GM12878 (cell line): ENCODE data around the gene BICRA. TPM values are rescaled to one million over a fixed set of nuclear protein-coding genes. Genes with fewer than 3 reads are reported as not detected.

Source experiments
- ASH2L ChIP-seq: fragments of 300-600, 200-600 bp; sonication (generic); IDR thresholded peaks from 2 replicates; pipeline ENCODE4 v1.6.1; 2017; ENCODE audit warnings: low read depth, mild to moderate bottlenecking, borderline replicate concordance
- CEBPB ChIP-seq, 2 experiments: fragments of 150-350 bp in 1 of 2; IDR thresholded peaks; 2 replicates each; pipeline ENCODE4 v1.6.1; 2012 to 2014; ENCODE audit warnings: low read depth in 2 of 2, low read length in 2 of 2, borderline replicate concordance in 1 of 2, inconsistent platforms in 1 of 2
- FOXK2 ChIP-seq: fragments of 450-650 bp; IDR thresholded peaks from 2 replicates; pipeline ENCODE4 v1.6.1; 2017; ENCODE audit warnings: mild to moderate bottlenecking, moderate library complexity
- HDAC2 ChIP-seq: fragments of 200-600 bp; sonication (generic); IDR thresholded peaks from 2 replicates; pipeline ENCODE4 v1.6.1; 2017
- IKZF1 ChIP-seq: fragments of 450-650 bp; conservative IDR thresholded peaks from 2 replicates; pipeline ENCODE4 v1.6.1; 2017; ENCODE audit warnings: antibody characterized with exemption, mild to moderate bottlenecking
- MYC ChIP-seq: IDR thresholded peaks from 2 replicates; pipeline ENCODE4 v1.6.1; 2011; ENCODE audit warnings: mild to moderate bottlenecking, low read length, moderate library complexity, inconsistent platforms; ENCODE audit not compliant: insufficient read depth, insufficient replicate concordance, insufficient read length, severe bottlenecking
- NBN ChIP-seq: fragments of 450-650 bp; IDR thresholded peaks from 2 replicates; pipeline ENCODE4 v1.6.1; 2016
- RAD51 ChIP-seq: fragments of 450-650 bp; IDR thresholded peaks from 2 replicates; pipeline ENCODE4 v1.6.1; 2016; ENCODE audit warnings: moderate library complexity, mild to moderate bottlenecking, inconsistent platforms
- SIN3A ChIP-seq: IDR thresholded peaks from 2 replicates; pipeline ENCODE4 v1.6.1; 2012; ENCODE audit warnings: low read depth, low read length, improper control_type of control experiment
- SMAD5 ChIP-seq: IDR thresholded peaks from 2 replicates; pipeline ENCODE4 v1.6.1; 2016; ENCODE audit warnings: antibody characterized with exemption, low read depth
- SPI1 ChIP-seq: IDR thresholded peaks from 2 replicates; pipeline ENCODE4 v1.6.1; 2011; ENCODE audit warnings: low read depth, mild to moderate bottlenecking, low read length, moderate library complexity, borderline replicate concordance; ENCODE audit not compliant: insufficient read depth
- TARDBP ChIP-seq: IDR thresholded peaks from 2 replicates; pipeline ENCODE4 v1.6.1; 2016; ENCODE audit warnings: borderline replicate concordance
- YY1 ChIP-seq: IDR thresholded peaks from 2 replicates; pipeline ENCODE4 v1.6.1; 2011; ENCODE audit warnings: low read depth, mild to moderate bottlenecking, low read length
- polyA plus RNA-seq, 11 experiments: library from polyadenylated mRNA; depleted of rRNA in 4 of 11; unstranded in 6 of 11; stranded (reverse) in 5 of 11; fragments of >200 nt; fragmentation: Nextera tagmentation in 4 of 11; fragmentation: Illumina TruSeq in 1 of 11; extraction: Ambion mirVana in 4 of 11; extraction: Trizol in 1 of 11; gene quantifications; 1 replicate in 1 of 11; 2 replicates in 10 of 11; pipeline versions ENCODE4 v1.2.1 to v1.2.3, GENCODE V29; 2011 to 2016; ENCODE audit warnings: inconsistent platforms in 2 of 11, missing spikeins in 2 of 11, low read depth in 1 of 11
- total RNA-seq, 4 experiments: library from RNA; depleted of rRNA in 3 of 4; stranded (reverse); fragments of >200 nt in 3 of 4; fragmentation: Illumina TruSeq in 1 of 4; extraction: Trizol in 1 of 4; gene quantifications; 2 replicates each; pipeline versions ENCODE4 v1.2.1 to v1.2.3, GENCODE V29; 2013 to 2021
- TF ChIP-seq, protein P1 (sequence below): fragments of 450-650 bp; IDR thresholded peaks from 2 replicates; pipeline ENCODE4 v1.6.1; 2017; ENCODE audit warnings: mild to moderate bottlenecking, moderate library complexity
- TF ChIP-seq, protein P2 (sequence below): fragments of 450-650 bp; IDR thresholded peaks from 2 replicates; pipeline ENCODE4 v1.6.1; 2018; ENCODE audit warnings: mild to moderate bottlenecking, low read depth, moderate library complexity; ENCODE audit not compliant: partially characterized antibody
- TF ChIP-seq, protein P3 (sequence below): fragments of 450-650 bp; IDR thresholded peaks from 2 replicates; pipeline ENCODE4 v1.6.1; 2017; ENCODE audit warnings: low read depth, mild to moderate bottlenecking, moderate library complexity
- TF ChIP-seq, protein P4 (sequence below): fragments of 150-350 bp; IDR thresholded peaks from 2 replicates; pipeline ENCODE4 v1.6.1; 2016; ENCODE audit warnings: low read depth, low read length

The BICRA gene
- total and polyA plus RNA-seq, 10 of the 15 experiments (the other 5 are each of a cell fraction or from before 2014, with no cell fraction given) = 0.11 to 15.3 (median 1.3) TPM

DNA sequence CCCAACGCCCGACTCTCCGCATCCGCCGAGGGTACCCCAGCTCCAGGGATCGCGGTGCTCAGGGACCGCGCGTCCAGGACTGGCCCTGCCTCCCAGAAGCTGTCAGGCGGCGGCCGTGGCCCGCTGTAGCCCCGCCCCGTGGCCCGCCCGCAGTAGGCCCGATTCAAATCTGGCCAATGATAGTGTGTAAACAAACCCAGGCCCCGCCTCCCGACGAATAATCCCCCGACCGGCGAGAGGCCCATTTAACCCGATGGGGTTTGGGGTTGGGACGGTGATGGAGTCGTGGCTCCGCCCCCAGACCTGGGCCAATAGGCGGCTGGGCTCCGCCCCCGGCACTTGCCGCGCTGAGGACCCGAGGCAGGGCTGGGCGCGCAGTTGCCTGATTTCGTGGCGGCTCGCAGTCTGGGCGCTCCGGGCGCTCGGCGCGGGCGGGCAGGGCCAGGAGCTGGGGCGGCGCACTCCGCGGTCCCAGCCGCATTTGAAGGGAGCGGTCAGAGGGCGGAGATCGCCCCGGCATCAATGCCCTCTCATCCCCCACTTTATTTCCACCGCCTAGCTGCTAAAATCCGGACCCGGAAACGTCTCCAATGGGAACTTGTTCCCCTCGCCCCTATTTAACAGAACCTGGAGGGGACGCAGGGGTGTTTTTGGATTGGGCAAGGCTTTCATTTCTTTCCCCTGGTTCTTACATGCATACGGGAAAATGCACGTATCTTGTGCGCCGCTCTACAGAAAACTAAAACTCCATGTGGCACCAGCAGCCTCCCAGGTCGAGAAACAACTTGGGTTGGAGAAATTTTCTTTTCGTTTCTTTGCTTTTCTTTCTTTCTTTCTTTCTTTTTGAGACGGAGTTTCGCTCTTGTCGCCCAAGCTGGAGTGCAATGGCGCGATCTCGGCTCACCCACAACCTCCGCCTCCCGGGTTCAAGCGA, 8.4 kb upstream of the BICRA start (continued):
- TF ChIP-seq, protein P1, sequence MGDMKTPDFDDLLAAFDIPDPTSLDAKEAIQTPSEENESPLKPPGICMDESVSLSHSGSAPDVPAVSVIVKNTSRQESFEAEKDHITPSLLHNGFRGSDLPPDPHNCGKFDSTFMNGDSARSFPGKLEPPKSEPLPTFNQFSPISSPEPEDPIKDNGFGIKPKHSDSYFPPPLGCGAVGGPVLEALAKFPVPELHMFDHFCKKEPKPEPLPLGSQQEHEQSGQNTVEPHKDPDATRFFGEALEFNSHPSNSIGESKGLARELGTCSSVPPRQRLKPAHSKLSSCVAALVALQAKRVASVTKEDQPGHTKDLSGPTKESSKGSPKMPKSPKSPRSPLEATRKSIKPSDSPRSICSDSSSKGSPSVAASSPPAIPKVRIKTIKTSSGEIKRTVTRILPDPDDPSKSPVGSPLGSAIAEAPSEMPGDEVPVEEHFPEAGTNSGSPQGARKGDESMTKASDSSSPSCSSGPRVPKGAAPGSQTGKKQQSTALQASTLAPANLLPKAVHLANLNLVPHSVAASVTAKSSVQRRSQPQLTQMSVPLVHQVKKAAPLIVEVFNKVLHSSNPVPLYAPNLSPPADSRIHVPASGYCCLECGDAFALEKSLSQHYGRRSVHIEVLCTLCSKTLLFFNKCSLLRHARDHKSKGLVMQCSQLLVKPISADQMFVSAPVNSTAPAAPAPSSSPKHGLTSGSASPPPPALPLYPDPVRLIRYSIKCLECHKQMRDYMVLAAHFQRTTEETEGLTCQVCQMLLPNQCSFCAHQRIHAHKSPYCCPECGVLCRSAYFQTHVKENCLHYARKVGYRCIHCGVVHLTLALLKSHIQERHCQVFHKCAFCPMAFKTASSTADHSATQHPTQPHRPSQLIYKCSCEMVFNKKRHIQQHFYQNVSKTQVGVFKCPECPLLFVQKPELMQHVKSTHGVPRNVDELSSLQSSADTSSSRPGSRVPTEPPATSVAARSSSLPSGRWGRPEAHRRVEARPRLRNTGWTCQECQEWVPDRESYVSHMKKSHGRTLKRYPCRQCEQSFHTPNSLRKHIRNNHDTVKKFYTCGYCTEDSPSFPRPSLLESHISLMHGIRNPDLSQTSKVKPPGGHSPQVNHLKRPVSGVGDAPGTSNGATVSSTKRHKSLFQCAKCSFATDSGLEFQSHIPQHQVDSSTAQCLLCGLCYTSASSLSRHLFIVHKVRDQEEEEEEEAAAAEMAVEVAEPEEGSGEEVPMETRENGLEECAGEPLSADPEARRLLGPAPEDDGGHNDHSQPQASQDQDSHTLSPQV = no peak
- TF ChIP-seq RAD51 (no peak), CEBPB (IDR thresholded peaks at IDR 0.05; ENCODE audit: borderline replicate concordance in 1 of 2, low read depth in 2 of 2, low read length in 2 of 2) (no peak), YY1 (peak; percentile 79), SIN3A (peak; percentile 68), NBN (no peak), MYC (no peak), SPI1 (no peak), ASH2L (no peak), TARDBP (no peak), HDAC2 (no peak), IKZF1 (peak; percentile 76), FOXK2 (no peak), SMAD5 (peak; percentile 69; the same call in 1 of the 2 replicates)
- TF ChIP-seq, protein P2, sequence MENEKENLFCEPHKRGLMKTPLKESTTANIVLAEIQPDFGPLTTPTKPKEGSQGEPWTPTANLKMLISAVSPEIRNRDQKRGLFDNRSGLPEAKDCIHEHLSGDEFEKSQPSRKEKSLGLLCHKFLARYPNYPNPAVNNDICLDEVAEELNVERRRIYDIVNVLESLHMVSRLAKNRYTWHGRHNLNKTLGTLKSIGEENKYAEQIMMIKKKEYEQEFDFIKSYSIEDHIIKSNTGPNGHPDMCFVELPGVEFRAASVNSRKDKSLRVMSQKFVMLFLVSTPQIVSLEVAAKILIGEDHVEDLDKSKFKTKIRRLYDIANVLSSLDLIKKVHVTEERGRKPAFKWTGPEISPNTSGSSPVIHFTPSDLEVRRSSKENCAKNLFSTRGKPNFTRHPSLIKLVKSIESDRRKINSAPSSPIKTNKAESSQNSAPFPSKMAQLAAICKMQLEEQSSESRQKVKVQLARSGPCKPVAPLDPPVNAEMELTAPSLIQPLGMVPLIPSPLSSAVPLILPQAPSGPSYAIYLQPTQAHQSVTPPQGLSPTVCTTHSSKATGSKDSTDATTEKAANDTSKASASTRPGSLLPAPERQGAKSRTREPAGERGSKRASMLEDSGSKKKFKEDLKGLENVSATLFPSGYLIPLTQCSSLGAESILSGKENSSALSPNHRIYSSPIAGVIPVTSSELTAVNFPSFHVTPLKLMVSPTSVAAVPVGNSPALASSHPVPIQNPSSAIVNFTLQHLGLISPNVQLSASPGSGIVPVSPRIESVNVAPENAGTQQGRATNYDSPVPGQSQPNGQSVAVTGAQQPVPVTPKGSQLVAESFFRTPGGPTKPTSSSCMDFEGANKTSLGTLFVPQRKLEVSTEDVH = no peak
- TF ChIP-seq, protein P3, sequence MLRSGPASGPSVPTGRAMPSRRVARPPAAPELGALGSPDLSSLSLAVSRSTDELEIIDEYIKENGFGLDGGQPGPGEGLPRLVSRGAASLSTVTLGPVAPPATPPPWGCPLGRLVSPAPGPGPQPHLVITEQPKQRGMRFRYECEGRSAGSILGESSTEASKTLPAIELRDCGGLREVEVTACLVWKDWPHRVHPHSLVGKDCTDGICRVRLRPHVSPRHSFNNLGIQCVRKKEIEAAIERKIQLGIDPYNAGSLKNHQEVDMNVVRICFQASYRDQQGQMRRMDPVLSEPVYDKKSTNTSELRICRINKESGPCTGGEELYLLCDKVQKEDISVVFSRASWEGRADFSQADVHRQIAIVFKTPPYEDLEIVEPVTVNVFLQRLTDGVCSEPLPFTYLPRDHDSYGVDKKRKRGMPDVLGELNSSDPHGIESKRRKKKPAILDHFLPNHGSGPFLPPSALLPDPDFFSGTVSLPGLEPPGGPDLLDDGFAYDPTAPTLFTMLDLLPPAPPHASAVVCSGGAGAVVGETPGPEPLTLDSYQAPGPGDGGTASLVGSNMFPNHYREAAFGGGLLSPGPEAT = no peak
- TF ChIP-seq, protein P4, sequence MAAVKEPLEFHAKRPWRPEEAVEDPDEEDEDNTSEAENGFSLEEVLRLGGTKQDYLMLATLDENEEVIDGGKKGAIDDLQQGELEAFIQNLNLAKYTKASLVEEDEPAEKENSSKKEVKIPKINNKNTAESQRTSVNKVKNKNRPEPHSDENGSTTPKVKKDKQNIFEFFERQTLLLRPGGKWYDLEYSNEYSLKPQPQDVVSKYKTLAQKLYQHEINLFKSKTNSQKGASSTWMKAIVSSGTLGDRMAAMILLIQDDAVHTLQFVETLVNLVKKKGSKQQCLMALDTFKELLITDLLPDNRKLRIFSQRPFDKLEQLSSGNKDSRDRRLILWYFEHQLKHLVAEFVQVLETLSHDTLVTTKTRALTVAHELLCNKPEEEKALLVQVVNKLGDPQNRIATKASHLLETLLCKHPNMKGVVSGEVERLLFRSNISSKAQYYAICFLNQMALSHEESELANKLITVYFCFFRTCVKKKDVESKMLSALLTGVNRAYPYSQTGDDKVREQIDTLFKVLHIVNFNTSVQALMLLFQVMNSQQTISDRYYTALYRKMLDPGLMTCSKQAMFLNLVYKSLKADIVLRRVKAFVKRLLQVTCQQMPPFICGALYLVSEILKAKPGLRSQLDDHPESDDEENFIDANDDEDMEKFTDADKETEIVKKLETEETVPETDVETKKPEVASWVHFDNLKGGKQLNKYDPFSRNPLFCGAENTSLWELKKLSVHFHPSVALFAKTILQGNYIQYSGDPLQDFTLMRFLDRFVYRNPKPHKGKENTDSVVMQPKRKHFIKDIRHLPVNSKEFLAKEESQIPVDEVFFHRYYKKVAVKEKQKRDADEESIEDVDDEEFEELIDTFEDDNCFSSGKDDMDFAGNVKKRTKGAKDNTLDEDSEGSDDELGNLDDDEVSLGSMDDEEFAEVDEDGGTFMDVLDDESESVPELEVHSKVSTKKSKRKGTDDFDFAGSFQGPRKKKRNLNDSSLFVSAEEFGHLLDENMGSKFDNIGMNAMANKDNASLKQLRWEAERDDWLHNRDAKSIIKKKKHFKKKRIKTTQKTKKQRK = no peak
